HG03097 (cell line): Measurements from ENCODE around the gene UBE2J1.
"Not testable (repeated sequence)": the region's sequence is repeated elsewhere in the genome, so short reads cannot be mapped to it uniquely, and the experiment has no call there.

ENCODE experiments used
- ATAC-seq: cut with Tn5 transposase; IDR thresholded peaks from one replicate; pipeline ENCODE4 v1.9.1; 2021; ENCODE audit not compliant: unreplicated experiment, low FRiP score

Gene UBE2J1, protein sequence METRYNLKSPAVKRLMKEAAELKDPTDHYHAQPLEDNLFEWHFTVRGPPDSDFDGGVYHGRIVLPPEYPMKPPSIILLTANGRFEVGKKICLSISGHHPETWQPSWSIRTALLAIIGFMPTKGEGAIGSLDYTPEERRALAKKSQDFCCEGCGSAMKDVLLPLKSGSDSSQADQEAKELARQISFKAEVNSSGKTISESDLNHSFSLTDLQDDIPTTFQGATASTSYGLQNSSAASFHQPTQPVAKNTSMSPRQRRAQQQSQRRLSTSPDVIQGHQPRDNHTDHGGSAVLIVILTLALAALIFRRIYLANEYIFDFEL

GRCh38 chr6:89352278-89353117 lies at the start of gene UBE2J1:
TSS of gene UBE2J1 (minus strand) at chr6:89352722. CDS start at chr6:89352569, 153 bp downstream.
- ATAC-seq, result peak; percentile 36

GRCh38 chr6:89400912-89401399 lies 48.4 kb upstream of the UBE2J1 start:
- ATAC-seq, result no peak

GRCh38 chr6:89400050-89400449 lies 47.5 kb upstream of the UBE2J1 start:
- no peak for ATAC-seq

- ATAC-seq, result no peak
Observed at GRCh38 chr6:89398762-89399525, 46.4 kb upstream of the UBE2J1 start.

DNA sequence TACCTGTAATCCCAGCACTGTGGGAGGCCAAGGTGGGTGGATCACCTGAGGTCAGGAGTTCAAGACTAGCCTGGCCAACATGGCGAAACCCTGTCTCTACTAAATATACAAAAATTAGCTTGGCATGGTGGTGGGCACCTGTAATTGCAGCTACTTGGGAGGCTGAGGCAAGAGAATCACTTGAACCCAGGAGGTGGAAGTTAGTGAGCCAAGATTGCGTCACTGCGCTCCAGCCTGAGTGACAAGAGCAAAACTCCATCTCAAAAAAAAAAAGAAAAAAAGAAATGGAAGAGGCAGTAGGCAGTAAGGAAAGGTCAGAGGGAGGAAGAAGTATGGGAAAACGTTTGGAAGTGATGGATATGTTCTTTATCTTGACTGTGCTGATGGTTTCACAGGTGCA lies 45.4 kb upstream of the UBE2J1 start:
- ATAC-seq, result not testable (repeated sequence)

DNA sequence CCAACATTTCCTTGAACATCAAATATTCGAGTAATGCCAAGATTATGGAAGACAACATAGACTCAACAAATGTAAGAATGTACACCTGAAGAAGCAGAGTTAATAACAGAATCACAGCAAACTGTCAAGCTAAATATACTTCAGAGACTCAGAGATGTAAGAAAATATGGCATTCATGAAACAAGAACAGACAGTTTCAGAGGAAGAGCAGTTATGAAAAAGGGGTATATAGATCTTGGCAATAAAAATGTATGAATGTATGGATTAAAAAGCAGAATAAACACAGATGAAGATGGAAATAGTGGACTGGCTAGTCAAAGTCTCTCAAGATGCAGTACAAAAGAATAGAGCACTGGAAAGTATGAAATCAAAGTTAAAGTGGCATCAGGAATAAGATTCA lies 41.1 kb upstream of the UBE2J1 start:
- ATAC-seq, result no peak

DNA sequence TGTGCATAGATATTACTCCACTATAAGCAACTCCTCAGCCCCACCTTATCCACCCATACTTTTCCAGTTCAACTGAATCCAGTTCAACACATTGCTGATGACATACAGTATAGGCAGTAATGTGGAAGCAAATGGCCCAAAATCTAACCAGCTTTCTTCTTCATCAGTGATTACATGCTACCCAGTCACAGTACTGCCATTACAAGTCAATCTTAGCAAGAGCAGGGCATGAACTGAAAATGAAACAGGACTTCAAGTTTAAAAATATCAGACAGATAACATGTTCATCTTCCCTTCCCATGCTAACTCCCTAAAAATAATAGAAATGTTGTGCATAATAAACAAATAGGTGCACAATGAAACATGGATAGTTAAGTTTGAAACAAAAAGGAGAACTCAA lies 40.3 kb upstream of the UBE2J1 start:
- ATAC-seq, result no peak

DNA sequence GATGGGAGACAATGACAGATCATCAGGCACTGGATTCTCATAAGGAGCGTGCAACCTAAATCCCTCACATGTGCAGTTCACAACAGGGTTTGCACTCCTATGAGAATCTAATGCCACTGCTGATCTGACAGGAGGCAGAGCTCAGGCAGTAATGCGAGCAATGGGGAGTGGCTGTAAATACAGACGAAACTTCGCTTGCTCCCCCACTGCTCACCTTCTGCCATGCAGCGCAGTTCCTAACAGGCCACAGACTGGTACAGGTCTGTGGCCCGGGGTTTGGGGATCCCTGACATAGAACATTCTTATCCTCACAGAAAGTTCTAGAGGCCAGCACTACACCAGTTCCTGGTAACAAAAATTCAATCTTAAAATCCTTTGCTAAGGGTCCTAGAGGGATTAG lies 36.3 kb upstream of the UBE2J1 start:
- no peak for ATAC-seq

DNA sequence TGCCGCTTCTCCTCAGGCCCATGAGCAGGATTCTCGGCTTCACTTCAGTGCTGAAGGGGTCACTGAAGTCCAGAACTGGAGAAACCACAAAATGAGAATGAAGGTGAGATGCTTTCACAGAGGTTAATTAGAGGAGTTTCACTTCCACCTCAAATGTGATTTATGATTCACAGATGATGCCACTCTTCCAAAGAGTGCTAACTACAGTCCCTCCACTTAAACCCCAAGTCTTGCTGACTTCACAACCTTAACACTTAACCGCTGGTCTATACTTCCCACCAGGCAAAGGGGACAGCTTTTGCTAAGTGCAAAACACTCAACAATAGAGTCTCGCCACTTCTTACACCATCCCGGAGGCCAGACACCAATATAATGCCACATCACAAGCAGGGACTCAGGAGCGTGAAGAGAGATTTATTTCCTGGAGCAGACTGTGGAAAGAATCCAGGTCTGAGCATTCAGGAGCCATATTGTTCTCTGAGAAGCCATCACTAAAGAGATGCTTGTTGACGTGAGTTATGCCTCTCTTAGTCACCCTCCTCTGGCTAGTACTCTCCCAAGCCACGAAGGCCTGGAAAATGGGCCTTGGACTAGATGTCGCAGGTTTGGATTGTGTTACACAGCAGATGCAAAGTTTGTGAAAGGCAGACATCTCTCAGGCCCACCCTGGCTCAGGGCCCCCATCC lies 35.1 kb upstream of the UBE2J1 start:
- ATAC-seq, result peak; percentile 91

DNA sequence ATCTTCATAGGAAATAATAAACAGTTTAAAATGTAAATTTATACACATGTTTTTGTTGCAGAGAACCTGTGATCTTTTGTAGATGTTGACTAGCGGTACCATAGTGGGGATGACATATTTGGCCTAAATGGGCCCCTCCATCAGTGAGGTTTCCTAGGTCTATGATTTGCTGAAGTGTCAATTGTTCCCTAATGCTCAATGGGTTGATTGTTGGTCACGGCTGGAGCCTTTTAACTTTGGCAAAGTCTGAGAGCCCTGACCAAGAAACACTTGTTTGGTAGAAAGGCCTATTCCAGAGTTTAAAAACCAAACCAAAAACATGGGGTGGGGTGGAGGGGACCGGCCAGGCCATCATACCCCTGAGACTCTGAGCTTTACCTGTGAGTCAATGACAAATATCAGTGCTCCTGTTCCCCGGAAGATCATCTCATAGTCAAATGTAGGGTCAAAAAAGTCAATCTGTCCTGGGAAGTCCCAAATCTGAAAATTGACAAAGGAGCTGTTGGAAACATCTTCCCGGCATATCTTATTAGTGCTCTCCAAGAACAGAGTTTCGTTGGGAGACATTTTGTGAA lies 34.5 kb upstream of the UBE2J1 start:
- ATAC-seq, result peak; percentile 31

DNA sequence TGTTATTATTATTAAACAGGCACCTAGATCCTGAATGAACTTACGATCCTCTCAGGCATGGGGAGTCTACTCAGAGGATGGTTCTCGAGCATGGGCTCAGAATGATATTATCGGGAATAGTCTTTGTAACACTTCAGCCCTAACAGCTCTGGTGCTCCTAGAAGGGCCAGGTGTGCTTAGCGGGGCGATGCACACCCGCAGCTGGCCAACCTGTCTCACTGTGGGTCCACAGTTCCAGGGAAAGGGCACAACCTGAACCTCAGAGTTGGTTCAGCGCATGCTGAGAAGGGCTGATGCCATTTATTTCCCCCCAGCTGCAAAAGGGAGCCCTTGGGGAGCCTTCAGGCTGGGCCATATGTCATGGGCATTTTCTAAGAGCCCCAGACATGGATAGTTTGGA lies 33.3 kb upstream of the UBE2J1 start:
- ATAC-seq, result no peak

DNA sequence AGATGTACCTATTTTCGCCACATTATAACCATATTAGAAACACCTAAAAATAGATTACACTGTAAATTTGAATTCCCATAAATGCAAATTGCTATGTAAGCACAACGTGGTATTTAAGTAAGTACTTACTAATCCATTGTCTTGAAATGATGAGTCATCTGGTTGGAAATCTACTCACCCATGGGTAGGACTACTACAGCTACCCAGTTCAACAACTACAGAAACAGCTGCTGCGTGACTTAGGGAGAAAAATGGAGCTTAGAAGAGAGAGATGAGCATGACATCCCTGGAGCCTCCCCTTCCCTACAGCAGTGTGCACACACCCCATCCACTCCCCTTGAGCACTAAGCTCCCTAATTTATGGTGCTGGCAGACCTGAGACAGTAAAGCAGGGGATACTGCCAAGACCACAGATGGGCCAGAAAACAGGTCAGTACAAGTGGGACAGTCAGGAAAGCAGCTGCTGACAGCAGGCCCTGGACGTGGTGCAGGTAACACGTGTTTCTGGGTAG lies 32.7 kb upstream of the UBE2J1 start:
- ATAC-seq, result no peak

- no peak for ATAC-seq
Observed at GRCh38 chr6:89381031-89381430, 28.5 kb upstream of the UBE2J1 start.

GRCh38 chr6:89379281-89379680 lies 26.8 kb upstream of the UBE2J1 start:
- ATAC-seq, result no peak

- no peak for ATAC-seq
Observed at GRCh38 chr6:89378628-89379027, 26.1 kb upstream of the UBE2J1 start.

GRCh38 chr6:89375427-89376267 lies 23.1 kb upstream of the UBE2J1 start:
- peak; percentile 79 for ATAC-seq

- peak; percentile 38 for ATAC-seq
Observed at GRCh38 chr6:89372506-89372901, 20.0 kb upstream of the UBE2J1 start.

DNA sequence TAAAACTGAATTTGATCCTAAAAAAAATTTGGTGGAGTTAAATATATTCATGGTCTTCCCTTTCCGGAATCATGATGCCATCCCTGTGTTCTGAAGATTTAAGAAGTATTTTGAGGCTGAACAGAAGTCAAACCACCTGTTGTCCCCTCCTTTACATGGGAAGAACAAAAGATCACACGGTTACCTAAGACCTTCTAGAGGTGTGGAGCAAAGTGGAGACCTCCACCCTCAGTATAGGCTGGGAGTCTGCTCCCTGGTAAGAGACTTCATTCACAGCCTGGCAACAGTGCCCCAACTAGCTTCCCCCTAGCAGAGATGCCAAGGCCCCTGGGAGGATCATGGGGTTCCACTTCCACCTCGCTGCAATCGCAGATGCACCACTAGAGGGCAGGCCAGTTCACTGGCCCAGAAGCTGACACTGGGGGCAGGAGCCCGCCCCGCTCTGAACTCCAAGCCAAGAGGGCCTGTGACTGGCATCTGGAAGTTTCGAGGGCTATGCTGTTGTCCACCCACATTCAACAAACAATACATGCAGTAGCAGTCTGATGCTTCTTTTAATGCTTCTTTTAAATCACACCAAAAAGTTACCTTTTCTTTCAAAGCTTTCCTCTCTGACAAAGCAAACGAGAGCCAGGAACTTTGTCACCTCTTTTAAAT lies 19.5 kb upstream of the UBE2J1 start:
- peak; percentile 62 for ATAC-seq
